ENCODE results near the gene KIF16B. TPM values are rescaled to one million over a fixed set of nuclear protein-coding genes. Genes with fewer than 3 reads are reported as not detected.

Gene KIF16B
- total and polyA plus RNA-seq, 2 of the 8 experiments (the other 6 are each of a cell fraction or from before 2014, with no cell fraction given) = 3.0 to 9.2 TPM

DNA sequence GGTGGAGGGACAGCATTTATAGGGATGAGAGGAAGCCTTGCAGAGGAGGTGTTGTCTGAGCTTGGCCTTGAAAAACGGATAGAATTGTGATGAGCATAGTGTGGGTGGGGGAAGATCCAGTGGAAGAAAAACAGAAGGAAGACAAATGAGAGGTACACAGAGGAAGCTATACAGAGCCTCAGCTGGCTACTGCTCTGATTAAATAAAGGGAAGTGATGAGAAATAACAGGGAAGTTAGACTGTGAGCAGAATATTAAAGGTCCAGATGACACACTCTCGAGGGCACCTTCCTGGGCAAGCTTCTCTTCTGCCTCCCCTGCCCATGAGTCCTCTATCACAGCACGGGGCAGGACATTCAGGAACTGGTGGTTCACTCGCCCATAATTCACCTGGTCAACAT, 182.3 kb downstream of the KIF16B start:
- H2BK120ac ChIP-seq (replicated peaks; ENCODE audit: low read depth, low read length) = no peak overlapping the region
- no peak for TF ChIP-seq JUN (IDR thresholded peaks at IDR 0.05; ENCODE audit: low read depth, low read length)
- no peak for TF ChIP-seq RNF2 (IDR thresholded peaks at IDR 0.05; ENCODE audit: borderline replicate concordance, low read depth, low read length, missing control alignments, poor library complexity, severe bottlenecking)
- TF ChIP-seq POLR2AphosphoS5 (IDR thresholded peaks at IDR 0.05; ENCODE audit: low read depth, low read length) = no peak
- TF ChIP-seq RAD21 (IDR thresholded peaks at IDR 0.05 in 1 of 2, conservative IDR thresholded peaks at IDR 0.05 in 1 of 2; ENCODE audit: low read depth in 2 of 2, low read length in 2 of 2) = no peak
- no peak for TF ChIP-seq HDAC6 (IDR thresholded peaks at IDR 0.05; ENCODE audit: low read depth, low read length)
- no peak for TF ChIP-seq EP300 (IDR thresholded peaks at IDR 0.05; ENCODE audit: borderline replicate concordance in 1 of 2, low read depth in 2 of 2, low read length in 2 of 2)
- no peak for TF ChIP-seq BRCA1 (IDR thresholded peaks at IDR 0.05; ENCODE audit: low read depth, low read length)
- TF ChIP-seq NRF1 (IDR thresholded peaks at IDR 0.05; ENCODE audit: low read depth, low read length) = no peak
- no peak for TF ChIP-seq FOSL1 (IDR thresholded peaks at IDR 0.05; ENCODE audit: insufficient read depth, low read depth, low read length)
- no peaks in the 10 kb centered on the region for H3K36me3 ChIP-seq (ENCODE audit: control insufficient read depth in 2 of 4, insufficient read depth in 4 of 4, low read length in 3 of 4)
- no peak overlapping the region for H2BK20ac ChIP-seq (ENCODE audit: low read length)
- ChIA-PET CTCF (ENCODE audit: partially characterized antibody) (interaction anchor here (1.1 to 1.4 kb wide), 2 partner anchors 13 to 22 kb away, joined by 5 to 7 read pairs; no protein-coding TSS in a partner anchor), POLR2A (ENCODE audit: partially characterized antibody) (no interaction called here)
- H4K5ac ChIP-seq (ENCODE audit: insufficient read length, low read depth, low read length) = no peak overlapping the region
- H3K23ac ChIP-seq (ENCODE audit: insufficient read length) = no peak overlapping the region
- H4K20me1 ChIP-seq (replicated peaks in 1 of 2; ENCODE audit: control insufficient read depth in 1 of 2, insufficient read depth in 2 of 2, low read length in 2 of 2) = no peaks in the 10 kb centered on the region
- no peaks in the 10 kb centered on the region for H3K79me2 ChIP-seq (ENCODE audit: control insufficient read depth in 1 of 2, insufficient read depth in 2 of 2, low read length in 2 of 2)
- H3K4ac ChIP-seq (replicated peaks; ENCODE audit: insufficient read length, low read depth, low read length) = no peak overlapping the region
- H3K9me3 ChIP-seq (ENCODE audit: insufficient read depth in 2 of 2, low read depth in 1 of 2, low read length in 1 of 2) = no peaks in the 10 kb centered on the region
- no peak overlapping the region for H2BK12ac ChIP-seq (ENCODE audit: low read depth, low read length)
- H3K9ac ChIP-seq (replicated peaks in 1 of 4; ENCODE audit: extremely low read depth in 1 of 4, low read depth in 3 of 4, low read length in 3 of 4) = no peak overlapping the region
- H3K56ac ChIP-seq (replicated peaks; ENCODE audit: insufficient read length, low read depth, low read length) = no peak overlapping the region
- H4K91ac ChIP-seq (replicated peaks; ENCODE audit: insufficient read length, low read length) = no peak overlapping the region
- H3K23me2 ChIP-seq (ENCODE audit: low read depth, low read length) = no peaks in the 10 kb centered on the region
- H3K79me1 ChIP-seq (ENCODE audit: low read depth, low read length) = no peaks in the 10 kb centered on the region
- no peak overlapping the region for H2AFZ ChIP-seq (ENCODE audit: low read length)
- no peaks in the 10 kb centered on the region for H3K27me3 ChIP-seq (replicated peaks in 1 of 4; ENCODE audit: control insufficient read depth in 3 of 4, extremely low read depth in 1 of 4, insufficient read depth in 3 of 4, low read length in 3 of 4)
- peaks cover 0 to 2% (median 0%) of the 10 kb centered on the region in 4 experiments; a peak in 1 of 7 replicates for H3K4me1 ChIP-seq (replicated peaks in 1 of 4; ENCODE audit: control insufficient read depth in 3 of 4, insufficient read depth in 4 of 4, low read length in 3 of 4)
- H3K18ac ChIP-seq (ENCODE audit: extremely low read depth, low read length) = no peak overlapping the region
- H2AK5ac ChIP-seq (ENCODE audit: low read depth, low read length) = no peak overlapping the region
- H2BK5ac ChIP-seq (ENCODE audit: low read depth, low read length) = no peak overlapping the region
- FAIRE-seq = no peak
- no peak overlapping the region for H3K4me3 ChIP-seq (ENCODE audit: extremely low read depth in 1 of 4, insufficient read depth in 2 of 4, low read depth in 3 of 4, low read length in 4 of 4)
- no peak overlapping the region for H3K4me2 ChIP-seq (ENCODE audit: insufficient read depth in 1 of 2, low read depth in 2 of 2, low read length in 2 of 2)
- H3K27ac ChIP-seq (ENCODE audit: low read depth, low read length) = no peak overlapping the region
- no peak for DNase-seq (ENCODE audit: low read depth in 1 of 2, low spot score in 2 of 2)
- no peak overlapping the region for H3K14ac ChIP-seq (ENCODE audit: insufficient read length)
- H2BK15ac ChIP-seq (ENCODE audit: low read length) = no peak overlapping the region
- WGBS, 2 experiments (ENCODE audit: extremely low coverage in 1 of 2, insufficient coverage in 1 of 2, insufficient read length in 1 of 2, insufficient replicate concordance in 2 of 2, low coverage in 1 of 2, low lambda C conversion rate in 2 of 2, missing lambda C conversion rate in 1 of 2) = 86% methylated on average over 4 of the region's 4 CpGs; no CpG with 5 or more reads in 1 of the 2 experiments
- H4K8ac ChIP-seq (ENCODE audit: extremely low read depth, insufficient read depth, low read length) = no peak overlapping the region

All from H1 (cell line).